Keratinocyte (primary cell): ENCODE data around the gene ADCY10.

Experiments used
- EZH2 ChIP-seq: IDR thresholded peaks from one replicate; pipeline ENCODE4 v1.6.1; 2012; ENCODE audit warnings: inconsistent platforms, mild to moderate bottlenecking, low read length, moderate library complexity
- TF ChIP-seq, protein P1 (sequence below), 3 experiments: IDR thresholded peaks in 1 of 3; conservative IDR thresholded peaks in 1 of 3; optimal IDR thresholded peaks in 1 of 3; 2 replicates in 2 of 3; 3 replicates in 1 of 3; pipeline versions ENCODE3 to v1.5.1; 2011; ENCODE audit warnings: low read length in 3 of 3, mild to moderate bottlenecking in 3 of 3, moderate library complexity in 2 of 3, control low read depth in 1 of 3, inconsistent platforms in 1 of 3; ENCODE audit not compliant: insufficient read depth in 2 of 3; ENCODE audit errors: extremely low read depth in 1 of 3

DNA sequence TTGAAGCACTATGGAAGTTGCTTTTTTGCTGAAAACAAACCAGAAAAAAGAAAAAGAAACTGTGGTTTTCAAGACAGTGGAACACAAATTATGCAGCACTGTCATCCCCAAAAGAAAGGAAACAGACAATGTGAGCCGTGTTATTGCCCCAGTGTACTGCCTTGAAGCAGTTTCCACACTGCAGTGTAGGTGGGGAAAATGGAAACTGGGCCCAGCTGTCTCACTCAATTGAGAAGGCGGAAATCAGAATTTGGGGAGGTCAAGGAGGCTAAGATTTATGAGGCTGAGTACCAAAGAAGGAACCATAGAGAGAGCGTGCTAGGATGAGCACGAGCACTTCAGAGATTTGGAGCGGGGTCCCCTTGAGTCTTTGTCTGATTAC lies 136.7 kb downstream of the ADCY10 start:
- TF ChIP-seq, protein P1, sequence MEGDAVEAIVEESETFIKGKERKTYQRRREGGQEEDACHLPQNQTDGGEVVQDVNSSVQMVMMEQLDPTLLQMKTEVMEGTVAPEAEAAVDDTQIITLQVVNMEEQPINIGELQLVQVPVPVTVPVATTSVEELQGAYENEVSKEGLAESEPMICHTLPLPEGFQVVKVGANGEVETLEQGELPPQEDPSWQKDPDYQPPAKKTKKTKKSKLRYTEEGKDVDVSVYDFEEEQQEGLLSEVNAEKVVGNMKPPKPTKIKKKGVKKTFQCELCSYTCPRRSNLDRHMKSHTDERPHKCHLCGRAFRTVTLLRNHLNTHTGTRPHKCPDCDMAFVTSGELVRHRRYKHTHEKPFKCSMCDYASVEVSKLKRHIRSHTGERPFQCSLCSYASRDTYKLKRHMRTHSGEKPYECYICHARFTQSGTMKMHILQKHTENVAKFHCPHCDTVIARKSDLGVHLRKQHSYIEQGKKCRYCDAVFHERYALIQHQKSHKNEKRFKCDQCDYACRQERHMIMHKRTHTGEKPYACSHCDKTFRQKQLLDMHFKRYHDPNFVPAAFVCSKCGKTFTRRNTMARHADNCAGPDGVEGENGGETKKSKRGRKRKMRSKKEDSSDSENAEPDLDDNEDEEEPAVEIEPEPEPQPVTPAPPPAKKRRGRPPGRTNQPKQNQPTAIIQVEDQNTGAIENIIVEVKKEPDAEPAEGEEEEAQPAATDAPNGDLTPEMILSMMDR (optimal IDR thresholded peaks at IDR 0.05 in 1 of 3, IDR thresholded peaks at IDR 0.05 in 1 of 3, conservative IDR thresholded peaks at IDR 0.05 in 1 of 3; ENCODE audit: extremely low read depth in 1 of 3, insufficient read depth in 2 of 3, low read length in 3 of 3) = no peak
- no peak for TF ChIP-seq EZH2
